ENCODE data around the gene C6orf132. TPM values are rescaled to one million over a fixed set of nuclear protein-coding genes. Genes with fewer than 3 reads are reported as not detected.

Gene C6orf132
- total and polyA plus RNA-seq, 7 donors: 0.08 to 0.34 (median 0.13) TPM

GRCh38 chr6:42078386-42078785 lies 64.0 kb downstream of the C6orf132 start:
- Histone ChIP-seq H3K27me3 (ENCODE audit: insufficient read depth in 3 of 3, low read length in 2 of 3) (no peaks in the 10 kb centered on the region), H3K36me3 (ENCODE audit: insufficient read depth in 1 of 2, low read depth in 1 of 2) (peaks cover 0 to 88% of the 10 kb centered on the region in 2 donors), H3K27ac (no peak overlapping the region), H3K9me3 (no peaks in the 10 kb centered on the region), H3K4me1 (no peaks in the 10 kb centered on the region), H3K4me3 (no peak overlapping the region)
- intact Hi-C loops (cut with DNase I): loop anchor here in 1 of 2 donors (5.0 kb wide), 2 partner anchors 134 to 469 kb away; no protein-coding TSS in a partner anchor
- TF ChIP-seq CTCF (IDR thresholded peaks at IDR 0.05): no peak
- WGBS, 3 donors: 72 to 77% (median 76%) methylated on average over 11 of the region's 11 CpGs
- ATAC-seq (no peak), DNase-seq (peak in 1 of 2 donors; percentile 27)

- intact Hi-C loops (cut with DNase I): loop anchor here (1.0 to 5.0 kb wide), 4 partner anchors 86 to 472 kb away; no protein-coding TSS in a partner anchor
- Histone ChIP-seq H3K27me3 (ENCODE audit: insufficient read depth in 3 of 3, low read length in 2 of 3) (no peaks in the 10 kb centered on the region), H3K27ac (no peak overlapping the region), H3K9me3 (no peaks in the 10 kb centered on the region), H3K4me3 (no peak overlapping the region), H3K36me3 (ENCODE audit: insufficient read depth in 1 of 2, low read depth in 1 of 2) (peaks cover 0 to 94% of the 10 kb centered on the region in 2 donors), H3K4me1 (no peaks in the 10 kb centered on the region)
- 25 to 32% (median 26%) methylated on average over 7 of the region's 7 CpGs for WGBS, 3 donors
- ATAC-seq: peak; percentile 58 to 87 (median 76)
- TF ChIP-seq CTCF (IDR thresholded peaks at IDR 0.05): peak; percentile 78
- DNase-seq: peak; percentile 73 to 85
These were observed 67.1 kb downstream of the C6orf132 start for GRCh38 chr6:42075159-42075838.

- no peaks in the 10 kb centered on the region for H3K9me3 ChIP-seq
- no peaks in the 10 kb centered on the region for H3K4me1 ChIP-seq
- H3K36me3 ChIP-seq (ENCODE audit: insufficient read depth in 1 of 2, low read depth in 1 of 2): peaks cover 0 to 95% of the 10 kb centered on the region in 2 donors
- intact Hi-C loops (cut with DNase I): no loop called here
- 81 to 89% (median 87%) methylated on average over 2 of the region's 2 CpGs for WGBS, 3 donors
- no peak overlapping the region for H3K27ac ChIP-seq
- H3K4me3 ChIP-seq: no peak overlapping the region
- H3K27me3 ChIP-seq (ENCODE audit: insufficient read depth in 3 of 3, low read length in 2 of 3): no peaks in the 10 kb centered on the region
- TF ChIP-seq CTCF (IDR thresholded peaks at IDR 0.05): no peak
- ATAC-seq (no peak), DNase-seq (no peak)
These were observed 69.1 kb downstream of the C6orf132 start for GRCh38 chr6:42073287-42073686.

GRCh38 chr6:42071881-42072583 lies 70.4 kb downstream of the C6orf132 start:
- Histone ChIP-seq H3K9me3 (no peaks in the 10 kb centered on the region), H3K36me3 (ENCODE audit: insufficient read depth in 1 of 2, low read depth in 1 of 2) (peaks cover 1 to 95% of the 10 kb centered on the region in 2 donors), H3K27ac (no peak overlapping the region), H3K4me3 (no peak overlapping the region), H3K27me3 (ENCODE audit: insufficient read depth in 3 of 3, low read length in 2 of 3) (no peaks in the 10 kb centered on the region), H3K4me1 (no peaks in the 10 kb centered on the region)
- 70 to 81% (median 73%) methylated on average over 6 of the region's 6 CpGs for WGBS, 3 donors
- DNase-seq: peak in 1 of 2 donors; percentile 0
- no peak for ATAC-seq
- TF ChIP-seq CTCF (IDR thresholded peaks at IDR 0.05): no peak
- intact Hi-C loops (cut with DNase I): no loop called here

Measured in psoas muscle (tissue), 8 donors.